ENCODE results near the gene DHCR24.

The DHCR24 gene

GRCh38 chr1:54846716-54847284 lies 40.2 kb downstream of the DHCR24 start:
- DNase-seq (ENCODE audit: low read depth in 3 of 3, low spot score in 1 of 3), result no peak

GRCh38 chr1:54846301-54846700 lies 40.7 kb downstream of the DHCR24 start:
- no peak for DNase-seq (ENCODE audit: low read depth in 3 of 3, low spot score in 1 of 3)

- no peak for DNase-seq (ENCODE audit: low read depth in 3 of 3, low spot score in 1 of 3)
Observed at GRCh38 chr1:54845772-54846171, 41.2 kb downstream of the DHCR24 start.

GRCh38 chr1:54844564-54844963 lies 42.4 kb downstream of the DHCR24 start:
- DNase-seq (ENCODE audit: low read depth in 3 of 3, low spot score in 1 of 3), result no peak

GRCh38 chr1:54843449-54843848 lies 43.5 kb downstream of the DHCR24 start:
- no peak for DNase-seq (ENCODE audit: low read depth in 3 of 3, low spot score in 1 of 3)

GRCh38 chr1:54842963-54843362 lies 44.0 kb downstream of the DHCR24 start:
- no peak for DNase-seq (ENCODE audit: low read depth in 3 of 3, low spot score in 1 of 3)

- no peak for DNase-seq (ENCODE audit: low read depth in 3 of 3, low spot score in 1 of 3)
Observed at GRCh38 chr1:54842206-54842915, 44.6 kb downstream of the DHCR24 start.

GRCh38 chr1:54839824-54840223 lies 47.2 kb downstream of the DHCR24 start:
- no peak for DNase-seq (ENCODE audit: low read depth in 3 of 3, low spot score in 1 of 3)

GRCh38 chr1:54838565-54839180 lies 48.3 kb downstream of the DHCR24 start:
- no peak for DNase-seq (ENCODE audit: low read depth in 3 of 3, low spot score in 1 of 3)

- no peak for DNase-seq (ENCODE audit: low read depth in 3 of 3, low spot score in 1 of 3)
Observed at GRCh38 chr1:54837002-54837853, 49.8 kb downstream of the DHCR24 start.

GRCh38 chr1:54836594-54836993 lies 50.4 kb downstream of the DHCR24 start:
- DNase-seq (ENCODE audit: low read depth in 3 of 3, low spot score in 1 of 3), result no peak

GRCh38 chr1:54835970-54836369 lies 51.0 kb downstream of the DHCR24 start:
- no peak for DNase-seq (ENCODE audit: low read depth in 3 of 3, low spot score in 1 of 3)

- no peak for DNase-seq (ENCODE audit: low read depth in 3 of 3, low spot score in 1 of 3)
Observed at GRCh38 chr1:54835131-54835898, 51.7 kb downstream of the DHCR24 start.

GRCh38 chr1:54834007-54834541 lies 52.9 kb downstream of the DHCR24 start:
- no peak for DNase-seq (ENCODE audit: low read depth in 3 of 3, low spot score in 1 of 3)

- DNase-seq (ENCODE audit: low read depth in 3 of 3, low spot score in 1 of 3), result no peak
Observed at GRCh38 chr1:54833121-54833520, 53.9 kb downstream of the DHCR24 start.

GRCh38 chr1:54826226-54826816 lies 60.7 kb downstream of the DHCR24 start:
- DNase-seq (ENCODE audit: low read depth in 3 of 3, low spot score in 1 of 3), result no peak

GRCh38 chr1:54825696-54826095 lies 61.3 kb downstream of the DHCR24 start:
- DNase-seq (ENCODE audit: low read depth in 3 of 3, low spot score in 1 of 3), result no peak

- DNase-seq (ENCODE audit: low read depth in 3 of 3, low spot score in 1 of 3), result no peak
Observed at GRCh38 chr1:54823670-54824069, 63.3 kb downstream of the DHCR24 start.

GRCh38 chr1:54819733-54820132 lies 67.3 kb downstream of the DHCR24 start:
- DNase-seq (ENCODE audit: low read depth in 3 of 3, low spot score in 1 of 3), result no peak

- DNase-seq (ENCODE audit: low read depth in 3 of 3, low spot score in 1 of 3), result no peak
Observed at GRCh38 chr1:54819195-54819536, 67.8 kb downstream of the DHCR24 start.

Measured in stimulated activated CD4-positive, alpha-beta T cell treated with anti-CD3 and anti-CD28 coated beads, TNF-alpha, amount 100 ng/mL, for 1 hour (primary cell).